CD4-positive, alpha-beta T cell (primary cell): ENCODE measurements around the gene SFXN5. TPM values are rescaled to one million over a fixed set of nuclear protein-coding genes. Genes with fewer than 3 reads are reported as not detected.

Experiments
- ATAC-seq: fragments of 200-7000 bp; cut with Tn5 transposase; one replicate; pipeline ENCODE4 v1.10.0; 2022; ENCODE audit warnings: mild to moderate bottlenecking; ENCODE audit not compliant: poor library complexity
- CTCF ChIA-PET: fragments of 350-600 bp; sonication (Branson Sonifier 250); formaldehyde crosslinking; loops from one replicate; lab custom pipeline; 2021; ENCODE audit warnings: antibody characterized with exemption, inconsistent platforms; lab: Charles Lee
- POLR2A ChIA-PET: fragments of 350-600 bp; sonication (Branson Sonifier 250); formaldehyde crosslinking; loops from one replicate; lab custom pipeline; 2021; ENCODE audit warnings: antibody characterized with exemption, inconsistent platforms; lab: Charles Lee
- DNase-seq, 14 experiments: peaks; one replicate each; pipeline ENCODE4 v3.0.0-alpha.2; 2013 to 2020; ENCODE audit warnings: mixed read lengths in 2 of 14
- H3K27ac ChIP-seq, 2 donors: one replicate each; pipeline versions ENCODE4 v1.5.1 to v1.7.0; 2013; ENCODE audit warnings: low read length in 2 of 2, low read depth in 1 of 2, mild to moderate bottlenecking in 1 of 2
- H3K27me3 ChIP-seq, 2 experiments: 1 replicate in 1 of 2; 2 replicates in 1 of 2; pipeline versions ENCODE4 v1.6.1 to v1.7.0; 2013; ENCODE audit warnings: low read length in 2 of 2, control low read depth in 1 of 2, mild to moderate bottlenecking in 1 of 2, moderate library complexity in 1 of 2; ENCODE audit not compliant: insufficient read depth in 2 of 2, control insufficient read depth in 1 of 2
- H3K36me3 ChIP-seq: one replicate; pipeline ENCODE4 v1.6.1; 2013; ENCODE audit warnings: low read length, control low read depth; ENCODE audit not compliant: insufficient read depth
- H3K4me1 ChIP-seq: one replicate; pipeline ENCODE4 v1.6.1; 2013; ENCODE audit warnings: low read length, control low read depth; ENCODE audit not compliant: insufficient read depth
- H3K4me3 ChIP-seq: one replicate; pipeline ENCODE4 v1.5.1; 2013; ENCODE audit warnings: mild to moderate bottlenecking, low read length, moderate library complexity
- H3K9me3 ChIP-seq, 2 experiments: 1 replicate in 1 of 2; 2 replicates in 1 of 2; pipeline versions ENCODE4 v1.6.1 to v1.7.0; 2013; ENCODE audit warnings: low read length in 2 of 2, mild to moderate bottlenecking in 2 of 2, control low read depth in 1 of 2, moderate library complexity in 1 of 2; ENCODE audit not compliant: control insufficient read depth in 1 of 2, insufficient read depth in 1 of 2
- H3K27ac Mint-ChIP-seq: one replicate; pipeline ENCODE4 v1.8.0; 2020; ENCODE audit warnings: mixed read lengths
- H3K27me3 Mint-ChIP-seq: one replicate; pipeline ENCODE4 v1.8.0; 2021; ENCODE audit warnings: mixed read lengths
- H3K36me3 Mint-ChIP-seq: one replicate; pipeline ENCODE4 v1.8.0; 2021; ENCODE audit warnings: low read depth, mixed read lengths
- H3K4me1 Mint-ChIP-seq: one replicate; pipeline ENCODE4 v1.8.0; 2021; ENCODE audit warnings: low read depth, mixed read lengths
- H3K4me3 Mint-ChIP-seq: one replicate; pipeline ENCODE4 v1.8.0; 2020; ENCODE audit warnings: mild to moderate bottlenecking, mixed read lengths
- H3K9me3 Mint-ChIP-seq: one replicate; pipeline ENCODE4 v1.8.0; 2020; ENCODE audit warnings: mixed read lengths
- CTCF ChIP-seq: fragments of 200-600 bp; IDR thresholded peaks from one replicate; pipeline ENCODE4 v1.8.0; 2022; ENCODE audit warnings: antibody characterized with exemption, mild to moderate bottlenecking
- intact Hi-C, 2 experiments: fragments of 100-400 bp; cut with DNase I in 1 of 2; cut with micrococcal nuclease in 1 of 2; formaldehyde crosslinking; loops; one replicate each; pipeline versions ENCODE4 v1.15.1 to v1.9.0; 2023 to 2025; cut with DNase I, micrococcal nuclease
- total RNA-seq, 174 experiments: library from RNA in 2 of 174; stranded (reverse) in 2 of 174; gene quantifications; one replicate each; pipeline ENCODE4 v1.2.3 and lab custom pipeline; 2021 to 2026

Gene SFXN5
- total RNA-seq, 2 experiments from 2014 or later = 5.1 to 5.4 TPM

- ChIA-PET CTCF (no interaction called here), POLR2A (no interaction called here)
- Mint-ChIP-seq H3K9me3 (no peaks in the 10 kb centered on the region), H3K36me3 (no peaks in the 10 kb centered on the region), H3K4me3 (no peak overlapping the region), H3K27me3 (no peaks in the 10 kb centered on the region), H3K27ac (no peak overlapping the region), H3K4me1 (no peaks in the 10 kb centered on the region)
- DNase-seq (no peak), ATAC-seq (no peak)
- no peak overlapping the region for H3K27ac ChIP-seq
- no peak for TF ChIP-seq CTCF
- H3K27me3 ChIP-seq = no peaks in the 10 kb centered on the region
- no peaks in the 10 kb centered on the region for H3K4me1 ChIP-seq
- H3K36me3 ChIP-seq = no peaks in the 10 kb centered on the region
- no peak overlapping the region for H3K4me3 ChIP-seq
- intact Hi-C loops = no loop called here
- H3K9me3 ChIP-seq = no peaks in the 10 kb centered on the region
Observed at GRCh38 chr2:72946466-72946865, 125.0 kb downstream of the SFXN5 start.

GRCh38 chr2:72945450-72946019 lies 126.0 kb downstream of the SFXN5 start:
- Mint-ChIP-seq H3K4me1 (no peaks in the 10 kb centered on the region), H3K27me3 (no peaks in the 10 kb centered on the region), H3K36me3 (no peaks in the 10 kb centered on the region), H3K9me3 (no peaks in the 10 kb centered on the region), H3K4me3 (no peak overlapping the region), H3K27ac (no peak overlapping the region)
- DNase-seq = no peak
- Histone ChIP-seq H3K27ac (no peak overlapping the region), H3K4me3 (no peak overlapping the region), H3K36me3 (no peaks in the 10 kb centered on the region), H3K27me3 (no peaks in the 10 kb centered on the region), H3K9me3 (no peaks in the 10 kb centered on the region), H3K4me1 (no peaks in the 10 kb centered on the region)
- CTCF ChIA-PET = no interaction called here
- POLR2A ChIA-PET = no interaction called here
- no peak for ATAC-seq
- TF ChIP-seq CTCF = no peak
- intact Hi-C loops = no loop called here

GRCh38 chr2:72944804-72945449 lies 126.6 kb downstream of the SFXN5 start:
- no peak overlapping the region for H3K27ac Mint-ChIP-seq
- no peaks in the 10 kb centered on the region for H3K4me1 Mint-ChIP-seq
- H3K36me3 Mint-ChIP-seq = no peaks in the 10 kb centered on the region
- no peaks in the 10 kb centered on the region for H3K9me3 Mint-ChIP-seq
- H3K36me3 ChIP-seq = no peaks in the 10 kb centered on the region
- DNase-seq (no peak), ATAC-seq (no peak)
- no peaks in the 10 kb centered on the region for H3K4me1 ChIP-seq
- ChIA-PET CTCF (no interaction called here), POLR2A (no interaction called here)
- no peaks in the 10 kb centered on the region for H3K27me3 ChIP-seq
- no peak for TF ChIP-seq CTCF
- no peak overlapping the region for H3K4me3 Mint-ChIP-seq
- H3K9me3 ChIP-seq = no peaks in the 10 kb centered on the region
- H3K4me3 ChIP-seq = no peak overlapping the region
- H3K27ac ChIP-seq = no peak overlapping the region
- intact Hi-C loops = no loop called here
- no peaks in the 10 kb centered on the region for H3K27me3 Mint-ChIP-seq
